GM21786 (cell line): ENCODE measurements around the gene SNX14.

Experiments
- ATAC-seq: cut with Tn5 transposase; IDR thresholded peaks from one replicate; pipeline ENCODE4 v1.9.1; 2021; ENCODE audit not compliant: unreplicated experiment

The SNX14 gene

GRCh38 chr6:85465762-85466161 lies 127.9 kb downstream of the SNX14 start:
- ATAC-seq: peak; percentile 46

- no peak for ATAC-seq
Observed at GRCh38 chr6:85464722-85465150, 128.9 kb downstream of the SNX14 start.

GRCh38 chr6:85464260-85464644 lies 129.4 kb downstream of the SNX14 start:
- no peak for ATAC-seq

- no peak for ATAC-seq
Observed at GRCh38 chr6:85463621-85464259, 129.9 kb downstream of the SNX14 start.

GRCh38 chr6:85462673-85463072 lies 131.0 kb downstream of the SNX14 start:
- ATAC-seq: no peak

GRCh38 chr6:85461798-85462170 lies 131.9 kb downstream of the SNX14 start:
- ATAC-seq: no peak

- ATAC-seq: peak; percentile 73
Observed at GRCh38 chr6:85460921-85461797, 132.5 kb downstream of the SNX14 start.

- ATAC-seq: peak; percentile 27
Observed at GRCh38 chr6:85460154-85460920, 133.3 kb downstream of the SNX14 start.

GRCh38 chr6:85459224-85459901 lies 134.3 kb downstream of the SNX14 start:
- no peak for ATAC-seq

GRCh38 chr6:85458782-85459181 lies 134.9 kb downstream of the SNX14 start:
- ATAC-seq: no peak

GRCh38 chr6:85458184-85458583 lies 135.5 kb downstream of the SNX14 start:
- ATAC-seq: no peak

- no peak for ATAC-seq
Observed at GRCh38 chr6:85456782-85457181, 136.9 kb downstream of the SNX14 start.
